Loucy (cell line): ENCODE measurements around the gene PROB1.

Experiments
- H2AFZ ChIP-seq: fragments of 200-600 bp; sonication (generic); 2 replicates; pipeline ENCODE4 v1.6.0; 2016; ENCODE audit warnings: antibody characterized with exemption, mild to moderate bottlenecking, low read length, moderate library complexity
- H3F3A ChIP-seq: fragments of 200-600 bp; 2 replicates; pipeline ENCODE4 v1.6.0; 2016; ENCODE audit warnings: antibody characterized with exemption, low read depth, mild to moderate bottlenecking
- H3K27me3 ChIP-seq: fragments of 200-600 bp; sonication (generic); 2 replicates; pipeline ENCODE4 v1.6.1; 2014; ENCODE audit warnings: low read length, mild to moderate bottlenecking; ENCODE audit not compliant: insufficient read depth, poor library complexity, severe bottlenecking
- H3K36me3 ChIP-seq: fragments of 200-600 bp; sonication (generic); 2 replicates; pipeline ENCODE4 v1.6.1; 2016; ENCODE audit warnings: low read length; ENCODE audit not compliant: insufficient read depth
- H3K4me1 ChIP-seq: fragments of 200-600 bp; sonication (generic); 2 replicates; pipeline ENCODE4 v1.5.1; 2014; ENCODE audit warnings: low read length, mild to moderate bottlenecking; ENCODE audit not compliant: insufficient read depth, poor library complexity, severe bottlenecking
- H3K4me2 ChIP-seq: fragments of 200-600 bp; sonication (generic); 2 replicates; pipeline ENCODE4 v1.6.0; 2014; ENCODE audit warnings: antibody characterized with exemption, low read length, low read depth, mild to moderate bottlenecking; ENCODE audit not compliant: poor library complexity, severe bottlenecking
- H3K4me3 ChIP-seq: fragments of 200-600 bp; sonication (generic); 2 replicates; pipeline ENCODE4 v1.5.1; 2014; ENCODE audit warnings: low read length, mild to moderate bottlenecking, mixed read lengths; ENCODE audit not compliant: poor library complexity, severe bottlenecking
- H3K79me2 ChIP-seq: fragments of 200-600 bp; sonication (generic); 2 replicates; pipeline ENCODE4 v1.6.1; 2014; ENCODE audit warnings: low read length; ENCODE audit not compliant: insufficient read depth
- H3K9ac ChIP-seq: fragments of 200-600 bp; sonication (generic); 2 replicates; pipeline ENCODE4 v1.6.0; 2014; ENCODE audit warnings: mild to moderate bottlenecking, low read depth, low read length, moderate library complexity; ENCODE audit not compliant: poor library complexity, severe bottlenecking
- H3K9me2 ChIP-seq: fragments of 200-600 bp; sonication (generic); replicated peaks from 2 replicates; pipeline ENCODE4 v1.6.1; 2016; ENCODE audit warnings: low read depth, low read length, mixed read lengths
- H3K9me3 ChIP-seq: fragments of 200-600 bp; sonication (generic); 2 replicates; pipeline ENCODE4 v1.6.1; 2014; ENCODE audit warnings: mild to moderate bottlenecking, antibody characterized with exemption, low read length, low read depth; ENCODE audit not compliant: insufficient read depth
- H4K20me1 ChIP-seq: fragments of 200-600 bp; sonication (generic); 2 replicates; pipeline ENCODE4 v1.6.0; 2014; ENCODE audit warnings: antibody characterized with exemption, low read length, mild to moderate bottlenecking; ENCODE audit not compliant: insufficient read depth, poor library complexity, severe bottlenecking
- EZH2phosphoT487 ChIP-seq: fragments of 200-600 bp; IDR thresholded peaks from 2 replicates; pipeline ENCODE4 v1.6.1; 2018; ENCODE audit warnings: antibody characterized with exemption, mild to moderate bottlenecking, moderate library complexity, borderline replicate concordance
- TF ChIP-seq, protein P1 (sequence below): fragments of 200-600 bp; sonication (generic); conservative IDR thresholded peaks from 2 replicates; pipeline ENCODE4 v1.5.1; 2014; ENCODE audit warnings: mild to moderate bottlenecking, antibody characterized with exemption, low read length

The PROB1 gene

GRCh38 chr5:139385061-139386049 is 9.5 kb downstream of the PROB1 start:
- Histone ChIP-seq H3K4me2 (peak overlapping the region; percentile 87), H3K4me1 (peaks cover 58% of the 10 kb centered on the region), H3K27me3 (peaks cover 8% of the 10 kb centered on the region), H2AFZ (no peak overlapping the region), H3K9me2 (no peaks in the 10 kb centered on the region), H3K9me3 (no peaks in the 10 kb centered on the region), H3K79me2 (peaks cover 61% of the 10 kb centered on the region), H4K20me1 (peaks cover 45% of the 10 kb centered on the region), H3K36me3 (peaks cover 7% of the 10 kb centered on the region; the same call in 1 of the 2 replicates), H3F3A (peaks cover 3% of the 10 kb centered on the region; the same call in 1 of the 2 replicates), H3K9ac (peak overlapping the region; percentile 99), H3K4me3 (peak overlapping the region; percentile 96)
- TF ChIP-seq EZH2phosphoT487 = no peak
- TF ChIP-seq, protein P1, sequence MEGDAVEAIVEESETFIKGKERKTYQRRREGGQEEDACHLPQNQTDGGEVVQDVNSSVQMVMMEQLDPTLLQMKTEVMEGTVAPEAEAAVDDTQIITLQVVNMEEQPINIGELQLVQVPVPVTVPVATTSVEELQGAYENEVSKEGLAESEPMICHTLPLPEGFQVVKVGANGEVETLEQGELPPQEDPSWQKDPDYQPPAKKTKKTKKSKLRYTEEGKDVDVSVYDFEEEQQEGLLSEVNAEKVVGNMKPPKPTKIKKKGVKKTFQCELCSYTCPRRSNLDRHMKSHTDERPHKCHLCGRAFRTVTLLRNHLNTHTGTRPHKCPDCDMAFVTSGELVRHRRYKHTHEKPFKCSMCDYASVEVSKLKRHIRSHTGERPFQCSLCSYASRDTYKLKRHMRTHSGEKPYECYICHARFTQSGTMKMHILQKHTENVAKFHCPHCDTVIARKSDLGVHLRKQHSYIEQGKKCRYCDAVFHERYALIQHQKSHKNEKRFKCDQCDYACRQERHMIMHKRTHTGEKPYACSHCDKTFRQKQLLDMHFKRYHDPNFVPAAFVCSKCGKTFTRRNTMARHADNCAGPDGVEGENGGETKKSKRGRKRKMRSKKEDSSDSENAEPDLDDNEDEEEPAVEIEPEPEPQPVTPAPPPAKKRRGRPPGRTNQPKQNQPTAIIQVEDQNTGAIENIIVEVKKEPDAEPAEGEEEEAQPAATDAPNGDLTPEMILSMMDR = peak; percentile 28

DNA sequence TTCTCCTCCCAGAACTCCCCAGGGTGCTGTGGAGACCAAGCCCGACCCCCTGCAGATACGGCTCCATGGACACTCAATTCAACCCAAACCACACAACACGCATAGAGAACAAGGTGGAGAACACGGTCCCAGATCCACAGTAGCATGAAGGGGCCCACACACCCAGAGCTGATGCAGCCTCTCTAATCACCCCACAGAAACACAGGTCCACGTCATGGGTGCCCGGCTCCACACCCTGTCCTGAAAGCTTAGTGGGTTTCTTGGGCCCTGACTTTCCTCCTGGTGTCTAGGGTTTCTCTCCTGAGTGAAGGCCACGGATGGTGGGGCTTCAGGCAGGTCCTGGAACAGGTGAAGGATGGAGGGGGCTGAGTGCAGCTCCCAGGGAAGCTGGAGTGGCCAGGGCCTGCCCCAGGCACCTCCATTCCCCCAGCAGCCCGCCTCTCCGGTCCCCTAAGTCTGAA is 10.3 kb downstream of the PROB1 start:
- peaks cover 7% of the 10 kb centered on the region; the same call in 1 of the 2 replicates for H3K36me3 ChIP-seq
- H3K4me1 ChIP-seq = peaks cover 56% of the 10 kb centered on the region
- H3F3A ChIP-seq = peaks cover 3% of the 10 kb centered on the region; the same call in 1 of the 2 replicates
- H2AFZ ChIP-seq = no peak overlapping the region
- TF ChIP-seq, protein P1 = no peak
- no peak for TF ChIP-seq EZH2phosphoT487
- H3K4me3 ChIP-seq = peak overlapping the region; percentile 96
- H3K79me2 ChIP-seq = peaks cover 54% of the 10 kb centered on the region
- H4K20me1 ChIP-seq = peaks cover 45% of the 10 kb centered on the region
- H3K27me3 ChIP-seq = peaks cover 8% of the 10 kb centered on the region
- no peaks in the 10 kb centered on the region for H3K9me2 ChIP-seq
- no peaks in the 10 kb centered on the region for H3K9me3 ChIP-seq
- H3K9ac ChIP-seq = peak overlapping the region; percentile 99
- peak overlapping the region; percentile 87 for H3K4me2 ChIP-seq

DNA sequence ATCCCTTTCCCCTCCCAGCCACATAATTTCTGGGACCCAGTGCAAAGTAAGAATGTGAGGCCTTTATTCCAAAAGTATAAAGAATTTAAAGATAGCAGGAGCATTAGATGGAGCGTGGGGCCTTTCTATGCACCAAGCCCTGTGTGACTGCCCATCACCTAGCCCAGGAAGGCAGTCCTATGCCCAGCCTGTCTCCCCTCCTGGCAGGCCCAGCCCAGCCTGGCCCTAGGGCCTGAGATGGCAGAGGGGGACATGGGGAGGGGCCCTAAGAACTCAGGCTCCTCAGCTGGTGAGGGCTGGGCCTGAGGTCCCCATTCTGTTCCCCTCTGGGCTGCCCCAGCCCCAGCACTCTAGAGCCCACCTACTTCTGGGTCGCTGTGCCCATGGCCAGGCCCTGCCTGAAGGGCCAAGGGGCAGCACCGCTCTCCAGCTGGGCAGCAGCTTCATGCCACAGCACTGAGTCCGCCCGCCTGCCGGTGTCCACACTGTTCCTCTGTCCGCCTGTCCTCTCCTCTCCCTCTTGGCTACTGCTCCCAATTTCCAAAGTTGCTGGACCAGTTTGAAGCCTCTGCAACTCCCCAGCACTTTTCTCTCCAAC is 10.8 kb downstream of the PROB1 start:
- peaks cover 56% of the 10 kb centered on the region for H3K4me1 ChIP-seq
- no peaks in the 10 kb centered on the region for H3K9me2 ChIP-seq
- H3K79me2 ChIP-seq = peaks cover 48% of the 10 kb centered on the region
- H3K27me3 ChIP-seq = peaks cover 3% of the 10 kb centered on the region
- H4K20me1 ChIP-seq = peaks cover 41% of the 10 kb centered on the region
- peak overlapping the region; percentile 87 for H3K4me2 ChIP-seq
- TF ChIP-seq EZH2phosphoT487 = no peak
- TF ChIP-seq, protein P1 = no peak
- H3K9me3 ChIP-seq = no peaks in the 10 kb centered on the region
- H2AFZ ChIP-seq = no peak overlapping the region
- peaks cover 3% of the 10 kb centered on the region; the same call in 1 of the 2 replicates for H3F3A ChIP-seq
- peak overlapping the region; percentile 99 for H3K9ac ChIP-seq
- H3K4me3 ChIP-seq = no peak overlapping the region
- peaks cover 3% of the 10 kb centered on the region; the same call in 1 of the 2 replicates for H3K36me3 ChIP-seq
